Measurements from ENCODE around the gene ZNF714. TPM values are rescaled to one million over a fixed set of nuclear protein-coding genes. Genes with fewer than 3 reads are reported as not detected.
A peak's percentile ranks its signal among the peaks of the same experiment; 100 is the strongest.

The ZNF714 gene
- total and polyA plus RNA-seq, 9 of the 15 experiments (the other 6 are each of a cell fraction or from before 2014, with no cell fraction given): 16.2 to 40.8 (median 28.9) TPM

GRCh38 chr19:21084343-21084742 lies 2.3 kb downstream of the ZNF714 start:
- Histone ChIP-seq H3K9me1 (ENCODE audit: control insufficient read depth, insufficient read depth, low read length) (no peaks in the 10 kb centered on the region), H4K20me1 (replicated peaks; ENCODE audit: control insufficient read depth, insufficient read depth, low read length) (no peaks in the 10 kb centered on the region), H2AFZ (ENCODE audit: low read depth, low read length) (no peak overlapping the region), H3K4me3 (no peak overlapping the region), H3K27ac (ENCODE audit: extremely low read depth, low read depth, low read length) (no peak overlapping the region), H3K36me3 (ENCODE audit: control insufficient read depth, insufficient read depth, low read length) (peaks cover 37% of the 10 kb centered on the region; the same call in 2 of the 3 replicates), H3K4me1 (replicated peaks in 1 of 2; ENCODE audit: control insufficient read depth in 2 of 2, insufficient read depth in 2 of 2, low read length in 2 of 2) (peaks cover 4 to 6% of the 10 kb centered on the region in 2 experiments), H3K9me3 (replicated peaks; ENCODE audit: control insufficient read depth, insufficient read depth, low read depth, low read length) (no peaks in the 10 kb centered on the region), H3K27me3 (ENCODE audit: control insufficient read depth in 2 of 2, insufficient read depth in 2 of 2, low read length in 2 of 2) (no peaks in the 10 kb centered on the region), H3K9ac (ENCODE audit: insufficient read depth in 1 of 2, low read depth in 2 of 2, low read length in 2 of 2) (no peak overlapping the region), H3K79me2 (ENCODE audit: control insufficient read depth, insufficient read depth, low read length) (peaks cover 25% of the 10 kb centered on the region), H3K4me2 (ENCODE audit: insufficient read depth, low read length) (no peak overlapping the region)
- BruUV-seq (replicated peaks): no TSS peak
- TF ChIP-seq U2AF1 (optimal IDR thresholded peaks at IDR 0.05; ENCODE audit: low read depth, low read length): no peak
- TF ChIP-seq ATF3 (IDR thresholded peaks at IDR 0.05): peak; percentile 49; the same call in 1 of the 2 replicates
- TF ChIP-seq ATF3 (CRISPR knock-in tag; conservative IDR thresholded peaks at IDR 0.05): no peak
- TF ChIP-seq CBFA2T3 (IDR thresholded peaks at IDR 0.05): 0 out of 2 replicates have a peak, but pooled peaks have one; percentile 17
- peak; percentile 77 to 80; a peak in 3 of 4 replicates for TF ChIP-seq KDM1A (IDR thresholded peaks at IDR 0.05)
- no peak for TF ChIP-seq ZNF23 (CRISPR knock-in tag; IDR thresholded peaks at IDR 0.05)
- TF ChIP-seq HOMEZ (CRISPR knock-in tag; IDR thresholded peaks at IDR 0.05): no peak
- no peak for TF ChIP-seq TCF15 (CRISPR knock-in tag; IDR thresholded peaks at IDR 0.05)
- TF ChIP-seq CREB1 (IDR thresholded peaks at IDR 0.05): no peak
- TF ChIP-seq CREB1 (CRISPR knock-in tag; IDR thresholded peaks at IDR 0.05): no peak
- no peak for TF ChIP-seq RFX1 (IDR thresholded peaks at IDR 0.05)
- peak; percentile 69 for TF ChIP-seq EGR1 (conservative IDR thresholded peaks at IDR 0.05)
- no peak for FAIRE-seq
- no peak for ATAC-seq
- CTCF ChIA-PET (ENCODE audit: low intra/inter-chr PET ratio): no interaction called here
- intact Hi-C loops (cut with micrococcal nuclease): loop anchor here (5.0 kb wide), 1 partner anchor 58 kb away; the partner anchor contains the start of gene ZNF431
- DNase-seq (ENCODE audit: extremely low read depth in 1 of 4, low spot score in 3 of 4): peak in 1 of 4 experiments; percentile 39
- POLR2A ChIA-PET: interaction anchor here (0.5 to 0.9 kb wide), 2 partner anchors 10 to 120 kb away, joined by 3 read pairs; no protein-coding TSS in a partner anchor
- in situ Hi-C loops (cut with MboI): no loop called here
- 77% methylated on average over 1 of the region's 1 CpG for WGBS (ENCODE audit: insufficient coverage, low coverage, missing lambda C conversion rate)

Data from K562 (cell line).